CD4-positive, alpha-beta T cell treated with Interleukin-21 for 1 hour (primary cell): ENCODE data around the gene RBM43.

Source experiments
- DNase-seq: peaks from one replicate; pipeline ENCODE4 v3.0.0-alpha.2; 2020

RBM43 gene

DNA sequence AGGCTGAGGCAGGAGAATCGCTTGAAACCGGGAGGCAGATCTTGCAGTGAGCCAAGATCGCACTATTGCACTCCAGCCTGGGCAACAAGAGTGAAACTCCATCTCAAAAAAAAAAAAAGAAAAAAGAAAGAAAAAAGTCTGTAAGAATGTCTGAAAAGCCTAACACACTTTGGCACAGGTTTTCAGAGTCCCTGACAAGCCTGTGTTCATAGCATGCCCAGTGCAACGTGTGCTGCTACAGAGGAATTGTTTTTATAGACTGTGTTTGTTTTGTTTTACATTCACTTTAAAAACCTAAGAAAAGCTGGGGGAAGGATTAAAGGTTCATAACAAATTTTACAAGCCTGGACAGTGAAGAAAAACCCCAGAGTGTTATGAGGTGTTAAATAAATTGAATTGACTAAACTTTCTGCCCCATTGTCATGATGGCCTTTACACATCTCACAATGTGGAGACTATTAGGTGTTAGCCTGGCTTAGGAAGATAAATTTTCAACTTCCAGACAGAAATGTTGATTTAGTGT lies 55.2 kb downstream of the RBM43 start:
- no peak for DNase-seq

DNA sequence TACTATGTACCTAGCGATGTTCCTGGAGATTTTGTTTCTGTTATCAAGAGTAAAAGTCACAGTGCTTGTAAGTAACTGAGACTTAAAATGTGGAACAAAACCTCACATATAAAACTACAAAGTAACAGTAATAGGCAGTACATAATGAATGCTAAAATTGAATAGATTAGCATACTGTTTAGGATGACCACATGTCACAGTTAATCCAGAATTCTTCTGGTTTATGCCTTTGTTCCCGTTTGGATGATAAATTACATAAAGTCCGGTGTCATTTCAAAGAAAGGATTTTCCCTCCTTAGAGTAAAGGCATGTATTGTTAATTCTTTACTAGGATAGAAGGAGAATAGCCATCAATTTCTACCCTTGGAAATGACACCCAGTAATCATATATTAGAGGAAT lies 56.1 kb downstream of the RBM43 start:
- no peak for DNase-seq

DNA sequence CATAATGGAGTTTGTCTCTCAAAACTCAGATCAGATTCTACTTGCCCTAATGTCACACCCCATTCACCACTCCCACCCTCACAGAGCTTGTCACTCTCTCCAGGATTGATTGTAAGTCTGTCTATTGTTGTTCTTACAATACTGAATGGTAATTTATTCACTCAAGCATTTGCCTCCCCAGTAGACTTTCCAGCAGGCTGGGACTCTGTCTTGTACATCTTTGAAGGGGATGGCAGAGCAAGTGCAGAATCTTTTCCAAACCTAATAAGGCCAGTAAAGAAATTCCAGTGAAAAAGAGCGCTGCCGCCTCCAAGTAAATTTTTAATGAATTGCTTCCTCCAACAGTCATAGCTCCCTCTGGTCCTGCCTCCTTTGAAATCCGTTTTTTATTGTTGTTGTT lies 56.9 kb downstream of the RBM43 start:
- no peak for DNase-seq

DNA sequence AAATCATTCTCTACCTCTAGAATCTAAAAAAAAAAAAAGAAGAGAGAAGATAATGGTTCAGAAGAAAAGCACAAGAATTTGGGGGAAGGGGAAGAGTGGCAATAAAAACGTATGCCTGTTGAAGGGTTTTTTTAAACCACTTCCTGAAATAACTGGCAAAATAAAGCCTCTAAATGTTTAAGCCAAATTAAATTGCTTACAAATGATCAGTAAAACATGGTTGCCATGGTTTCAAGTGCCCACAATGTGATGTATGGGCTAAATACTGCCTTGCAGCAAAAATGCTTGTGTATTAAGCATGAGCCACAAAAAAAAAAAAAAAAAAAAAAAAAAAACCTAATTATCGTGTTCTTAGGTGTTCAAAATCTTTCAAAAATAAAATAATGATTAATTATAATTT lies 60.8 kb downstream of the RBM43 start:
- DNase-seq: no peak

DNA sequence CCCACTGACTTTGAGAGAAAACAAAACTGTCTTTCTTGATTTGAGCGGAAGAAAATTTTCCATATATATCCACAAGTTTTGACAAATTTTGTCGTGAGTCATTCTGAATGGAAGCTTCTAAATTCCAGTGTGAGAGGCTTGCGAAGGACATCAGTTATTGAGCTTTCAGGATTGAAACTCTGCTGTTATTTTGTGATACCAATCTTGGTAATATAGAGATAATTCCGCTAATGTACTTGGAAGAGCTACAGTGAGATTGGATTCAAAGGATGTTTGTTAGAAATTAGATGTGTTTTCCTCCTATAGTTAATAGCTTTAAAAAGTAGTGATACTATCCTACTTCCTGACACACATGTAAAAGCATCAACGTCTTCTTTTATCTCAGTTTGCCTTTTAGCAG lies 61.4 kb downstream of the RBM43 start:
- DNase-seq: no peak

DNA sequence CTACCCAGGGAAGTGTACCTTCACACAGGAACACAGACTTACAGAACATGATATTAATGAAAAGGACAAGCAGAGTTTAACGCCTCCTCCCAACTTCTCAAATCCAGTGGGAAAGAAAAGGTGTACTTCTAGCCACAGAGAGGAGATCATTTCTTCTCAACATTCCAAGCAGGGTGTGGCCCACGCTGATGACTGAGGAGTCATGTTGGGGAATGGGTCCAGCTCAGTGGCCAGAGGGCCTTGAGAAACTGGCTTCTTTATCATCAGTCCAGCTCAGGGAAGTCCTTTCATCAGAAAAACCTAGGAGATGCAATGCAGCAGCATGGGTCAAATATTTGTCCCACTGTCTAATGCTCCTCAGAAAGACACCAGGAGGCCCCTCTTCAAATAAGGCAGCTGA lies 63.0 kb downstream of the RBM43 start:
- DNase-seq: no peak
